H1 (cell line): ENCODE measurements around the gene PPP1R15B. TPM values are rescaled to one million over a fixed set of nuclear protein-coding genes. Genes with fewer than 3 reads are reported as not detected.

ENCODE experiments used
- CTCF ChIA-PET: fragments of 300-600 bp; sonication (Branson Sonifier 250); formaldehyde crosslinking; loops from one replicate; lab custom pipeline; 2021; ENCODE audit not compliant: partially characterized antibody; lab: Charles Lee
- POLR2A ChIA-PET: fragments of 300-600 bp; sonication (Branson Sonifier 250); formaldehyde crosslinking; loops from one replicate; lab custom pipeline; 2021; ENCODE audit warnings: inconsistent platforms; ENCODE audit not compliant: partially characterized antibody; lab: Charles Lee
- DNase-seq, 2 experiments: peaks; one replicate each; pipeline versions ENCODE4 v3.0.0 to v3.0.0-alpha.2; 2010 to 2022; ENCODE audit warnings: low spot score in 2 of 2, low read depth in 1 of 2, mixed read lengths in 1 of 2
- FAIRE-seq: peaks from 2 replicates; lab custom pipeline; 2011; peaks lifted over from hg19 to GRCh38; lab: Jason Lieb, UNC
- H2AFZ ChIP-seq: 2 replicates; pipeline ENCODE4 v1.8.1; 2012; ENCODE audit warnings: low read length, inconsistent platforms
- H2AK5ac ChIP-seq: 2 replicates; pipeline ENCODE4 v1.6.1; 2013; ENCODE audit warnings: low read depth, low read length
- H2BK120ac ChIP-seq: replicated peaks from 2 replicates; pipeline ENCODE3; 2013; ENCODE audit warnings: low read depth, low read length, inconsistent platforms
- H2BK12ac ChIP-seq: 2 replicates; pipeline ENCODE4 v1.6.1; 2013; ENCODE audit warnings: low read depth, low read length
- H2BK15ac ChIP-seq: 2 replicates; pipeline ENCODE4 v1.6.1; 2013; ENCODE audit warnings: low read length
- H2BK20ac ChIP-seq: 2 replicates; pipeline ENCODE4 v1.6.1; 2013; ENCODE audit warnings: low read length
- H2BK5ac ChIP-seq: 2 replicates; pipeline ENCODE4 v1.6.1; 2013; ENCODE audit warnings: low read depth, low read length
- H3K14ac ChIP-seq: 2 replicates; pipeline ENCODE4 v1.6.1; 2013; ENCODE audit warnings: inconsistent platforms; ENCODE audit not compliant: insufficient read length
- H3K18ac ChIP-seq: 2 replicates; pipeline ENCODE4 v1.6.1; 2013; ENCODE audit warnings: low read length; ENCODE audit errors: extremely low read depth
- H3K23ac ChIP-seq: 2 replicates; pipeline ENCODE4 v1.6.1; 2013; ENCODE audit warnings: inconsistent platforms; ENCODE audit not compliant: insufficient read length
- H3K23me2 ChIP-seq: 2 replicates; pipeline ENCODE4 v1.6.1; 2013; ENCODE audit warnings: low read depth, low read length
- H3K27ac ChIP-seq: 2 replicates; pipeline ENCODE4 v1.6.1; 2011; ENCODE audit warnings: low read depth, low read length, inconsistent platforms
- H3K27me3 ChIP-seq, 4 experiments: replicated peaks in 1 of 4; 1 replicate in 1 of 4; 2 replicates in 3 of 4; pipeline versions ENCODE4 v1.6.1 to v1.8.1; 2011 to 2013; ENCODE audit warnings: low read length in 3 of 4, mild to moderate bottlenecking in 3 of 4, inconsistent platforms in 2 of 4, mixed read lengths in 2 of 4, moderate library complexity in 1 of 4; ENCODE audit not compliant: control insufficient read depth in 3 of 4, insufficient read depth in 3 of 4; ENCODE audit errors: extremely low read depth in 1 of 4
- H3K36me3 ChIP-seq, 4 experiments: 2 replicates each; pipeline versions ENCODE4 v1.6.1 to v1.8.1; 2011 to 2013; ENCODE audit warnings: mild to moderate bottlenecking in 4 of 4, low read length in 3 of 4, moderate library complexity in 2 of 4, control low read depth in 1 of 4, inconsistent platforms in 1 of 4; ENCODE audit not compliant: insufficient read depth in 4 of 4, control insufficient read depth in 2 of 4
- H3K4ac ChIP-seq: replicated peaks from 2 replicates; pipeline ENCODE3; 2013; ENCODE audit warnings: low read length, low read depth, mixed read lengths, inconsistent platforms; ENCODE audit not compliant: insufficient read length
- H3K4me1 ChIP-seq, 4 experiments: replicated peaks in 1 of 4; 1 replicate in 1 of 4; 2 replicates in 3 of 4; pipeline versions ENCODE4 v1.6.1 to v1.8.1; 2011 to 2013; ENCODE audit warnings: low read length in 3 of 4, inconsistent platforms in 2 of 4, mixed read lengths in 1 of 4; ENCODE audit not compliant: insufficient read depth in 4 of 4, control insufficient read depth in 3 of 4
- H3K4me2 ChIP-seq, 2 experiments: 2 replicates each; pipeline versions ENCODE4 v1.6.1 to v1.8.1; 2011 to 2013; ENCODE audit warnings: low read depth in 2 of 2, low read length in 2 of 2, control low read depth in 1 of 2, inconsistent platforms in 1 of 2, mild to moderate bottlenecking in 1 of 2; ENCODE audit not compliant: insufficient read depth in 1 of 2
- H3K4me3 ChIP-seq, 4 experiments: fragments of 200-600, 300-600 bp in 1 of 4; sonication (generic), shearing (Covaris generic), sonication (Bioruptor Twin) in 1 of 4; 2 replicates each; pipeline versions ENCODE4 v1.5.1 to v1.8.1; 2011 to 2016; ENCODE audit warnings: low read length in 4 of 4, low read depth in 3 of 4, control low read depth in 2 of 4, inconsistent platforms in 2 of 4, mild to moderate bottlenecking in 2 of 4, mixed read lengths in 1 of 4, moderate library complexity in 1 of 4; ENCODE audit not compliant: insufficient read depth in 2 of 4; ENCODE audit errors: extremely low read depth in 1 of 4
- H3K56ac ChIP-seq: replicated peaks from 2 replicates; pipeline ENCODE3; 2013; ENCODE audit warnings: low read depth, mild to moderate bottlenecking, mixed read lengths, low read length, inconsistent platforms; ENCODE audit not compliant: insufficient read length
- H3K79me1 ChIP-seq: 2 replicates; pipeline ENCODE4 v1.6.1; 2013; ENCODE audit warnings: low read depth, low read length, control low read depth
- H3K79me2 ChIP-seq, 2 experiments: 2 replicates each; pipeline versions ENCODE4 v1.6.1 to v1.8.1; 2012 to 2013; ENCODE audit warnings: low read length in 2 of 2, mild to moderate bottlenecking in 2 of 2, inconsistent platforms in 1 of 2; ENCODE audit not compliant: insufficient read depth in 2 of 2, control insufficient read depth in 1 of 2
- H3K9ac ChIP-seq, 4 experiments: replicated peaks in 1 of 4; 1 replicate in 1 of 4; 2 replicates in 3 of 4; pipeline versions ENCODE4 v1.6.1 to v1.8.1; 2011 to 2013; ENCODE audit warnings: low read depth in 3 of 4, low read length in 3 of 4, control low read depth in 2 of 4, mild to moderate bottlenecking in 2 of 4, moderate library complexity in 2 of 4, inconsistent platforms in 1 of 4; ENCODE audit errors: extremely low read depth in 1 of 4
- H3K9me3 ChIP-seq, 2 experiments: 2 replicates each; pipeline versions ENCODE4 v1.6.1 to v1.8.1; 2012 to 2013; ENCODE audit warnings: mild to moderate bottlenecking in 2 of 2, moderate library complexity in 2 of 2, control low read depth in 1 of 2, inconsistent platforms in 1 of 2, low read depth in 1 of 2, low read length in 1 of 2, mixed read lengths in 1 of 2; ENCODE audit not compliant: insufficient read depth in 2 of 2
- H4K20me1 ChIP-seq, 2 experiments: replicated peaks in 1 of 2; 2 replicates each; pipeline versions ENCODE3 to v1.8.1; 2011 to 2013; ENCODE audit warnings: inconsistent platforms in 2 of 2, low read length in 2 of 2, mild to moderate bottlenecking in 1 of 2; ENCODE audit not compliant: insufficient read depth in 2 of 2, control insufficient read depth in 1 of 2
- H4K5ac ChIP-seq: 2 replicates; pipeline ENCODE4 v1.6.1; 2013; ENCODE audit warnings: low read length, low read depth, mixed read lengths, inconsistent platforms; ENCODE audit not compliant: insufficient read length
- H4K8ac ChIP-seq: 2 replicates; pipeline ENCODE4 v1.8.0; 2013; ENCODE audit warnings: mild to moderate bottlenecking, moderate library complexity, low read length, inconsistent platforms; ENCODE audit not compliant: insufficient read depth; ENCODE audit errors: extremely low read depth
- H4K91ac ChIP-seq: replicated peaks from 2 replicates; pipeline ENCODE3; 2013; ENCODE audit warnings: low read length, mixed read lengths, inconsistent platforms; ENCODE audit not compliant: insufficient read length
- ATF2 ChIP-seq: IDR thresholded peaks from 2 replicates; pipeline ENCODE4 v1.6.1; 2012; ENCODE audit warnings: low read length, inconsistent platforms
- CHD2 ChIP-seq: IDR thresholded peaks from 2 replicates; pipeline ENCODE4 v1.6.1; 2012; ENCODE audit warnings: low read length, improper control_type of control experiment
- JUN ChIP-seq: IDR thresholded peaks from 2 replicates; pipeline ENCODE4 v1.6.1; 2011; ENCODE audit warnings: low read depth, mild to moderate bottlenecking, improper control_type of control experiment, low read length
- KDM4A ChIP-seq: IDR thresholded peaks from one replicate; pipeline ENCODE4 v1.7.1; 2012; ENCODE audit warnings: low read depth, mild to moderate bottlenecking, moderate library complexity, low read length, inconsistent platforms; ENCODE audit not compliant: severe bottlenecking
- POU5F1 ChIP-seq: IDR thresholded peaks from 2 replicates; pipeline ENCODE4 v1.6.1; 2011; ENCODE audit warnings: low read depth, mild to moderate bottlenecking, low read length, moderate library complexity
- RAD21 ChIP-seq, 2 experiments: IDR thresholded peaks in 1 of 2; conservative IDR thresholded peaks in 1 of 2; 2 replicates each; pipeline ENCODE4 v1.6.1; 2011; ENCODE audit warnings: low read depth in 2 of 2, low read length in 2 of 2, improper control_type of control experiment in 1 of 2, inconsistent platforms in 1 of 2, mild to moderate bottlenecking in 1 of 2, moderate library complexity in 1 of 2
- SAP30 ChIP-seq: fragments of 300-600 bp; sonication (generic); IDR thresholded peaks from 2 replicates; pipeline ENCODE4 v1.7.1; 2012; ENCODE audit warnings: low read length, moderate library complexity, mild to moderate bottlenecking, inconsistent platforms; ENCODE audit not compliant: insufficient read depth, insufficient replicate concordance
- SP4 ChIP-seq: IDR thresholded peaks from 2 replicates; pipeline ENCODE4 v1.6.1; 2012; ENCODE audit warnings: low read length, inconsistent platforms
- SRF ChIP-seq: IDR thresholded peaks from 2 replicates; pipeline ENCODE4 v1.6.1; 2011; ENCODE audit warnings: mild to moderate bottlenecking, low read depth, low read length, moderate library complexity
- TAF1 ChIP-seq: IDR thresholded peaks from 2 replicates; pipeline ENCODE4 v1.6.1; 2011; ENCODE audit warnings: mild to moderate bottlenecking, low read depth, low read length
- TBP ChIP-seq: IDR thresholded peaks from 2 replicates; pipeline ENCODE4 v1.6.1; 2011; ENCODE audit warnings: low read depth, low read length, improper control_type of control experiment
- WGBS, 2 experiments: shearing (Covaris generic) in 1 of 2; methylation state at CpG; one replicate each; pipeline versions ENCODE4 v1.1.6 to v1.1.7; 2013 to 2015; ENCODE audit warnings: low lambda C conversion rate in 2 of 2, mixed read lengths in 2 of 2, inconsistent platforms in 1 of 2, low coverage in 1 of 2, missing lambda C conversion rate in 1 of 2; ENCODE audit not compliant: insufficient replicate concordance in 2 of 2, insufficient coverage in 1 of 2, insufficient read length in 1 of 2; ENCODE audit errors: extremely low coverage in 1 of 2, missing lambda C conversion rate in 1 of 2; 5-methylcytosine and 5-hydroxymethylcytosine counted together
- polyA plus RNA-seq, 7 experiments: library from polyadenylated mRNA; depleted of rRNA in 3 of 7; stranded (reverse) in 5 of 7; unstranded in 2 of 7; fragments of >200 nt in 5 of 7; fragments of 200-250 nt in 2 of 7; gene quantifications; 1 replicate in 5 of 7; 2 replicates in 1 of 7; 4 replicates in 1 of 7; pipeline versions ENCODE4 v1.2.1 to v1.2.3, GENCODE V29; 2011 to 2013; ENCODE audit warnings: missing spikeins in 2 of 7, mixed read lengths in 2 of 7
- total RNA-seq: library from RNA; stranded (reverse); fragmentation: NEBNext Ultra II Directional; extraction: Animal tissue kit (Norgen Biotek cat#: 25700); gene quantifications from 2 replicates; pipeline ENCODE4 v1.2.1, GENCODE V29; 2021

Gene PPP1R15B
- total and polyA plus RNA-seq, 2 of the 8 experiments (the other 6 are each of a cell fraction or from before 2014, with no cell fraction given) = 14.4 to 72.2 TPM

GRCh38 chr1:204448991-204449677 lies 37.5 kb upstream of the PPP1R15B start:
- no peaks in the 10 kb centered on the region for H3K23me2 ChIP-seq
- DNase-seq (no peak), FAIRE-seq (no peak)
- H3K36me3 ChIP-seq = peaks cover 0 to 5% (median 0%) of the 10 kb centered on the region in 4 experiments; a peak in 2 of 8 replicates
- no peak overlapping the region for H3K4me3 ChIP-seq
- no peak overlapping the region for H3K23ac ChIP-seq
- H3K27ac ChIP-seq = no peak overlapping the region
- CTCF ChIA-PET = interaction anchor here (0.6 to 47.3 kb wide), 7 partner anchors 10 to 150 kb away, joined by 3 to 2124 read pairs (median 34); partner anchors contain the start of genes MDM4 and PIK3C2B
- H2BK12ac ChIP-seq = no peak overlapping the region
- H3K9me3 ChIP-seq = no peaks in the 10 kb centered on the region; a peak in 1 of 4 replicates
- peaks cover 0 to 19% (median 8%) of the 10 kb centered on the region in 4 experiments; a peak in 6 of 7 replicates for H3K4me1 ChIP-seq
- no peak overlapping the region for H2AFZ ChIP-seq
- no peaks in the 10 kb centered on the region for H3K79me1 ChIP-seq
- no peaks in the 10 kb centered on the region for H3K79me2 ChIP-seq
- WGBS, 2 experiments = 91% methylated on average over 6 of the region's 6 CpGs; no CpG with 5 or more reads in 1 of the 2 experiments
- H3K4ac ChIP-seq = no peak overlapping the region
- no peak overlapping the region for H3K18ac ChIP-seq
- no peak overlapping the region for H2BK15ac ChIP-seq
- H2BK120ac ChIP-seq = no peak overlapping the region
- no peak overlapping the region for H3K56ac ChIP-seq
- no peak overlapping the region for H3K9ac ChIP-seq
- no peak overlapping the region for H4K8ac ChIP-seq
- POLR2A ChIA-PET = interaction anchor here (1.7 to 2.9 kb wide), 2 partner anchors 10 to 45 kb away, joined by 4 to 28 read pairs; partner anchors contain the start of gene PIK3C2B
- no peak overlapping the region for H3K14ac ChIP-seq
- H3K27me3 ChIP-seq = no peaks in the 10 kb centered on the region
- peaks cover 0 to 2% of the 10 kb centered on the region in 2 experiments for H4K20me1 ChIP-seq
- H2BK20ac ChIP-seq = peak overlapping the region; percentile 15; the same call in 1 of the 2 replicates
- no peak overlapping the region for H4K5ac ChIP-seq
- H4K91ac ChIP-seq = no peak overlapping the region
- H2BK5ac ChIP-seq = no peak overlapping the region
- H3K4me2 ChIP-seq = no peak overlapping the region
- no peak overlapping the region for H2AK5ac ChIP-seq
- TF ChIP-seq KDM4A (no peak), TAF1 (no peak), POU5F1 (no peak), JUN (no peak), SAP30 (no peak), RAD21 (IDR thresholded peaks at IDR 0.05 in 1 of 2, conservative IDR thresholded peaks at IDR 0.05 in 1 of 2; ENCODE audit: low read depth in 2 of 2, low read length in 2 of 2) (no peak), TBP (no peak), SRF (no peak), CHD2 (no peak), ATF2 (no peak), SP4 (no peak)
